K562 (cell line): ENCODE results near the gene MAML3. TPM values are rescaled to one million over a fixed set of nuclear protein-coding genes. Genes with fewer than 3 reads are reported as not detected.
A peak's percentile ranks its signal among the peaks of the same experiment; 100 is the strongest.

ENCODE experiments used
- BDP1 ChIP-seq: IDR thresholded peaks from 3 replicates; pipeline ENCODE4 v1.6.1; 2011; ENCODE audit not compliant: insufficient read length, insufficient read depth
- BRD9 ChIP-seq: fragments of 450-650 bp; IDR thresholded peaks from 2 replicates; pipeline ENCODE4 v1.6.1; 2018; ENCODE audit warnings: low read depth; ENCODE audit not compliant: partially characterized antibody
- CBFA2T3 ChIP-seq: fragments of 450-650 bp; IDR thresholded peaks from 2 replicates; pipeline ENCODE4 v1.6.1; 2017
- CHAMP1 ChIP-seq: fragments of 450-650 bp; IDR thresholded peaks from 2 replicates; pipeline ENCODE4 v1.6.1; 2016; ENCODE audit warnings: mild to moderate bottlenecking
- E2F5 ChIP-seq: sonication (generic); formaldehyde crosslinking; IDR thresholded peaks from 2 replicates; pipeline ENCODE4 v1.8.0; 2022; ENCODE audit warnings: mild to moderate bottlenecking, missing genetic modification reagents
- HMBOX1 ChIP-seq: sonication (generic); IDR thresholded peaks from 2 replicates; pipeline ENCODE4 v1.6.1; 2016
- HMG20A ChIP-seq: fragments of 450-650 bp; formaldehyde crosslinking; conservative IDR thresholded peaks from 2 replicates; pipeline ENCODE4 v1.4.0; 2020; ENCODE audit warnings: mild to moderate bottlenecking, mixed read lengths
- IRF2 ChIP-seq: sonication (generic); formaldehyde crosslinking; IDR thresholded peaks from 2 replicates; pipeline ENCODE4 v1.8.1; 2022; ENCODE audit warnings: mild to moderate bottlenecking, missing genetic modification reagents
- MBD1 ChIP-seq: fragments of 250-450 bp; sonication (Bioruptor Pico); IDR thresholded peaks from 2 replicates; pipeline ENCODE4 v1.8.0; 2022; ENCODE audit warnings: inconsistent platforms
- SLC30A9 ChIP-seq: fragments of 250-450 bp; sonication (Bioruptor Pico); IDR thresholded peaks from 2 replicates; pipeline ENCODE4 v1.8.0; 2022; ENCODE audit warnings: mild to moderate bottlenecking, moderate library complexity
- TEAD1 ChIP-seq, 2 experiments: fragments of 450-650 bp in 1 of 2; sonication (generic) in 1 of 2; formaldehyde crosslinking; IDR thresholded peaks; 2 replicates each; pipeline versions ENCODE4 v1.4.0 to v1.8.0; 2020 to 2022; ENCODE audit warnings: mild to moderate bottlenecking in 2 of 2, missing genetic modification reagents in 1 of 2
- VEZF1 ChIP-seq: fragments of 200-800 bp; sonication (Bioruptor generic); IDR thresholded peaks from 2 replicates; pipeline ENCODE4 v1.6.1; 2017; ENCODE audit warnings: missing genetic modification characterization, missing compliant biosample characterization
- ZBTB9 ChIP-seq: fragments of 450-650 bp; formaldehyde crosslinking; IDR thresholded peaks from 2 replicates; pipeline ENCODE4 v1.4.0; 2020; ENCODE audit warnings: mild to moderate bottlenecking, moderate library complexity
- ZNF766 ChIP-seq: fragments of 200-800 bp; sonication (Bioruptor generic); conservative IDR thresholded peaks from 2 replicates; pipeline ENCODE4 v1.6.1; 2016; ENCODE audit warnings: missing genetic modification characterization, missing compliant biosample characterization
- polyA plus RNA-seq, 8 experiments: library from polyadenylated mRNA; depleted of rRNA in 4 of 8; stranded (reverse) in 5 of 8; unstranded in 3 of 8; fragments of >200 nt; fragmentation: Nextera tagmentation in 2 of 8; fragmentation: Illumina TruSeq in 1 of 8; extraction: Ambion mirVana in 2 of 8; extraction: Trizol in 1 of 8; gene quantifications; 2 replicates each; pipeline versions ENCODE4 v1.2.1 to v1.2.3, GENCODE V29; 2011 to 2014; ENCODE audit warnings: inconsistent platforms in 1 of 8, missing spikeins in 1 of 8
- total RNA-seq, 7 experiments: library from RNA; depleted of rRNA in 6 of 7; stranded (reverse); fragments of >200 nt in 6 of 7; fragmentation: Illumina TruSeq in 2 of 7; extraction: Trizol in 2 of 7; gene quantifications; 2 replicates each; pipeline versions ENCODE4 v1.2.1 to v1.2.3, GENCODE V29; 2011 to 2021; ENCODE audit warnings: low replicate concordance in 1 of 7

The MAML3 gene
- total and polyA plus RNA-seq, 9 of the 15 experiments (the other 6 are each of a cell fraction or from before 2014, with no cell fraction given): 0.01 to 0.55 (median 0.25) TPM

- TF ChIP-seq HMBOX1 (no peak), ZNF766 (peak; percentile 86), MBD1 (CRISPR knock-in tag) (no peak), SLC30A9 (CRISPR knock-in tag) (no peak), CBFA2T3 (peak; percentile 30; the same call in 1 of the 2 replicates), CHAMP1 (no peak), HMG20A (CRISPR knock-in tag) (no peak), IRF2 (CRISPR knock-in tag) (no peak), BDP1 (no peak), ZBTB9 (CRISPR knock-in tag) (no peak), BRD9 (no peak), E2F5 (no peak), TEAD1 (CRISPR knock-in tag; IDR thresholded peaks at IDR 0.05) (peak; percentile 35 to 74; a peak in 2 of 4 replicates), VEZF1 (CRISPR knock-in tag) (peak; percentile 68)
These were observed at the start of gene MAML3 (continued) for GRCh38 chr4:140153718-140154571.
